Nephron (organoid): ENCODE data around the gene MYB.

Experiments used
- H3K27ac Mint-ChIP-seq, 3 experiments: 2 replicates each; pipeline ENCODE4 v1.8.0; 2020; ENCODE audit warnings: mixed read lengths in 3 of 3, mild to moderate bottlenecking in 2 of 3, moderate library complexity in 1 of 3
- H3K27me3 Mint-ChIP-seq: 2 replicates; pipeline ENCODE4 v1.8.0; 2021; ENCODE audit warnings: low read depth, mild to moderate bottlenecking, moderate library complexity, mixed read lengths
- H3K36me3 Mint-ChIP-seq: 2 replicates; pipeline ENCODE4 v1.8.0; 2020; ENCODE audit warnings: low read depth, mixed read lengths
- H3K4me1 Mint-ChIP-seq: 2 replicates; pipeline ENCODE4 v1.8.0; 2020; ENCODE audit warnings: mixed read lengths
- H3K4me3 Mint-ChIP-seq, 3 experiments: 2 replicates each; pipeline ENCODE4 v1.8.0; 2020; ENCODE audit warnings: mild to moderate bottlenecking in 3 of 3, mixed read lengths in 3 of 3, moderate library complexity in 2 of 3
- H3K9me3 Mint-ChIP-seq: 2 replicates; pipeline ENCODE4 v1.8.0; 2020; ENCODE audit warnings: mixed read lengths
- CTCF ChIP-seq, 3 experiments: fragments of 200-600 bp; sonication (generic); IDR thresholded peaks; one replicate each; pipeline ENCODE4 v1.5.0; 2021; ENCODE audit warnings: antibody characterized with exemption in 3 of 3; ENCODE audit not compliant: unreplicated experiment in 3 of 3

Gene MYB

GRCh38 chr6:135228486-135228885, 47.4 kb downstream of the MYB start:
- no peaks in the 10 kb centered on the region for H3K27me3 Mint-ChIP-seq
- no peak overlapping the region for H3K27ac Mint-ChIP-seq
- no peak for TF ChIP-seq CTCF (IDR thresholded peaks at IDR 0.05; ENCODE audit: unreplicated experiment in 3 of 3)
- H3K36me3 Mint-ChIP-seq: no peaks in the 10 kb centered on the region
- no peaks in the 10 kb centered on the region for H3K9me3 Mint-ChIP-seq
- no peaks in the 10 kb centered on the region for H3K4me1 Mint-ChIP-seq
- H3K4me3 Mint-ChIP-seq: no peak overlapping the region

GRCh38 chr6:135229996-135230395, 48.9 kb downstream of the MYB start:
- Mint-ChIP-seq H3K27me3 (no peaks in the 10 kb centered on the region), H3K27ac (no peak overlapping the region), H3K4me3 (no peak overlapping the region), H3K4me1 (no peaks in the 10 kb centered on the region), H3K9me3 (no peaks in the 10 kb centered on the region), H3K36me3 (no peaks in the 10 kb centered on the region)
- no peak for TF ChIP-seq CTCF (IDR thresholded peaks at IDR 0.05; ENCODE audit: unreplicated experiment in 3 of 3)

- H3K9me3 Mint-ChIP-seq: no peaks in the 10 kb centered on the region
- H3K4me3 Mint-ChIP-seq: no peak overlapping the region
- H3K36me3 Mint-ChIP-seq: no peaks in the 10 kb centered on the region
- no peak overlapping the region for H3K27ac Mint-ChIP-seq
- H3K4me1 Mint-ChIP-seq: no peaks in the 10 kb centered on the region
- H3K27me3 Mint-ChIP-seq: no peaks in the 10 kb centered on the region
- no peak for TF ChIP-seq CTCF (IDR thresholded peaks at IDR 0.05; ENCODE audit: unreplicated experiment in 3 of 3)
Measured at GRCh38 chr6:135230711-135231468, 49.8 kb downstream of the MYB start.

- H3K4me1 Mint-ChIP-seq: no peaks in the 10 kb centered on the region
- H3K9me3 Mint-ChIP-seq: no peaks in the 10 kb centered on the region
- no peak overlapping the region for H3K27ac Mint-ChIP-seq
- H3K27me3 Mint-ChIP-seq: peaks cover 2% of the 10 kb centered on the region
- H3K36me3 Mint-ChIP-seq: no peaks in the 10 kb centered on the region
- TF ChIP-seq CTCF (IDR thresholded peaks at IDR 0.05; ENCODE audit: unreplicated experiment in 3 of 3): no peak
- no peak overlapping the region for H3K4me3 Mint-ChIP-seq
Measured at GRCh38 chr6:135231469-135231844, 50.3 kb downstream of the MYB start.

GRCh38 chr6:135233686-135234491, 52.8 kb downstream of the MYB start:
- Mint-ChIP-seq H3K4me3 (no peak overlapping the region), H3K4me1 (no peaks in the 10 kb centered on the region), H3K27ac (no peak overlapping the region), H3K27me3 (peaks cover 4% of the 10 kb centered on the region), H3K36me3 (no peaks in the 10 kb centered on the region), H3K9me3 (no peaks in the 10 kb centered on the region)
- no peak for TF ChIP-seq CTCF (IDR thresholded peaks at IDR 0.05; ENCODE audit: unreplicated experiment in 3 of 3)

GRCh38 chr6:135234492-135234780, 53.3 kb downstream of the MYB start:
- no peaks in the 10 kb centered on the region for H3K36me3 Mint-ChIP-seq
- no peaks in the 10 kb centered on the region for H3K4me1 Mint-ChIP-seq
- no peak overlapping the region for H3K4me3 Mint-ChIP-seq
- no peak for TF ChIP-seq CTCF (IDR thresholded peaks at IDR 0.05; ENCODE audit: unreplicated experiment in 3 of 3)
- H3K9me3 Mint-ChIP-seq: no peaks in the 10 kb centered on the region
- no peak overlapping the region for H3K27ac Mint-ChIP-seq
- H3K27me3 Mint-ChIP-seq: peaks cover 4% of the 10 kb centered on the region
